Fibroblast of lung (primary cell): ENCODE results near the gene NSDHL. TPM values are rescaled to one million over a fixed set of nuclear protein-coding genes. Genes with fewer than 3 reads are reported as not detected.
"Not testable (repeated sequence)": the region's sequence is repeated elsewhere in the genome, so short reads cannot be mapped to it uniquely, and the experiment has no call there.

Source experiments
- DNase-seq, 2 donors: peaks; one replicate each; pipeline versions ENCODE4 v3.0.0 to v3.0.0-alpha.2; 2010; ENCODE audit warnings: low read depth in 2 of 2
- H2AFZ ChIP-seq: 2 replicates; pipeline ENCODE4 v1.5.1; 2012; ENCODE audit warnings: low read length, control low read depth, inconsistent platforms
- H3K27ac ChIP-seq: 2 replicates; pipeline ENCODE4 v1.5.1; 2011; ENCODE audit warnings: low read length, control low read depth; ENCODE audit not compliant: insufficient read depth
- H3K27me3 ChIP-seq: 2 replicates; pipeline ENCODE4 v1.5.1; 2011; ENCODE audit warnings: mild to moderate bottlenecking, low read length; ENCODE audit not compliant: control insufficient read depth, insufficient read depth
- H3K36me3 ChIP-seq: 2 replicates; pipeline ENCODE4 v1.5.1; 2011; ENCODE audit warnings: low read length; ENCODE audit not compliant: control insufficient read depth, insufficient read depth
- H3K4me1 ChIP-seq: 2 replicates; pipeline ENCODE4 v1.5.1; 2011; ENCODE audit warnings: low read length; ENCODE audit not compliant: control insufficient read depth, insufficient read depth; ENCODE audit errors: extremely low read depth
- H3K4me2 ChIP-seq: 2 replicates; pipeline ENCODE4 v1.5.1; 2011; ENCODE audit warnings: low read length, control low read depth; ENCODE audit not compliant: insufficient read depth; ENCODE audit errors: extremely low read depth
- H3K4me3 ChIP-seq, 4 experiments: fragments of 200-600 bp in 1 of 4; sonication (generic) in 1 of 4; replicated peaks in 1 of 4; 2 replicates each; pipeline ENCODE4 v1.5.1; 2011 to 2016; ENCODE audit warnings: low read length in 4 of 4, low read depth in 3 of 4, mild to moderate bottlenecking in 3 of 4, control low read depth in 2 of 4, inconsistent platforms in 1 of 4, mixed read lengths in 1 of 4; ENCODE audit not compliant: insufficient read depth in 1 of 4; ENCODE audit errors: control extremely low read depth in 1 of 4
- H3K79me2 ChIP-seq: 2 replicates; pipeline ENCODE4 v1.5.1; 2012; ENCODE audit warnings: mild to moderate bottlenecking, low read length, inconsistent platforms; ENCODE audit not compliant: control insufficient read depth, insufficient read depth
- H3K9ac ChIP-seq: 2 replicates; pipeline ENCODE4 v1.5.1; 2011; ENCODE audit warnings: mild to moderate bottlenecking, low read length, control low read depth; ENCODE audit not compliant: insufficient read depth
- H3K9me3 ChIP-seq: 2 replicates; pipeline ENCODE4 v1.5.1; 2012; ENCODE audit warnings: low read depth, low read length; ENCODE audit not compliant: control insufficient read depth, insufficient read depth
- H4K20me1 ChIP-seq: 2 replicates; pipeline ENCODE4 v1.5.1; 2011; ENCODE audit warnings: low read length; ENCODE audit not compliant: control insufficient read depth, insufficient read depth; ENCODE audit errors: extremely low read depth
- CTCF ChIP-seq, 2 donors: IDR thresholded peaks in 1 of 2; conservative IDR thresholded peaks in 1 of 2; 1 replicate in 1 of 2; 2 replicates in 1 of 2; pipeline ENCODE4 v1.5.1; 2011 to 2012; ENCODE audit warnings: low read length in 2 of 2, control low read depth in 1 of 2, inconsistent platforms in 1 of 2, low read depth in 1 of 2, mild to moderate bottlenecking in 1 of 2
- EZH2 ChIP-seq: IDR thresholded peaks from 2 replicates; pipeline ENCODE4 v1.5.1; 2012; ENCODE audit warnings: low read length, control low read depth, mild to moderate bottlenecking; ENCODE audit errors: missing control alignments
- polyA minus RNA-seq: library from RNA; depleted of rRNA, polyadenylated mRNA; stranded (reverse); fragments of >200 nt; gene quantifications from 2 replicates; pipeline ENCODE4 v1.2.3, GENCODE V29; 2011; ENCODE audit warnings: low replicate concordance
- polyA plus RNA-seq, 2 donors: library from polyadenylated mRNA; depleted of rRNA in 1 of 2; stranded (reverse) in 1 of 2; unstranded in 1 of 2; fragments of >200 nt; gene quantifications; 2 replicates each; pipeline ENCODE4 v1.2.1, GENCODE V29; 2011 to 2012; ENCODE audit warnings: missing spikeins in 1 of 2
- total RNA-seq: library from RNA; depleted of rRNA; stranded (reverse); fragments of >200 nt; gene quantifications from 2 replicates; pipeline ENCODE4 v1.2.1, GENCODE V29; 2014

Gene NSDHL
- total RNA-seq (16.7 and 32.2 TPM in 2 replicates), polyA plus RNA-seq (43.5 and 48.8 TPM in 2 replicates), polyA minus RNA-seq (28.1 and 31.4 TPM in 2 replicates)
- polyA plus RNA-seq (2012) = 41.6 and 50.0 TPM in 2 replicates

GRCh38 chrX:152830312-152831305 is at the start of gene NSDHL, which contains the start of gene CETN2:
Gene NSDHL, plus strand, starts transcription at chrX:152831063. Its CDS starts 15,262 bp downstream, at chrX:152846325.
Gene CETN2, minus strand, starts transcription at chrX:152830757. Its CDS starts 47 bp downstream, at chrX:152830710.
- H3K36me3 ChIP-seq = no peaks in the 10 kb centered on the region
- peak within 1 kb of the TSS; percentile 86 for H3K27ac ChIP-seq
- no peaks in the 10 kb centered on the region for H3K9me3 ChIP-seq

GRCh38 chrX:152787062-152787461 is 43.8 kb upstream of the NSDHL start:
- H3K4me3 ChIP-seq, H4K20me1 ChIP-seq, H3K79me2 ChIP-seq, H3K4me1 ChIP-seq, H3K36me3 ChIP-seq, H3K9ac ChIP-seq, H3K9me3 ChIP-seq, H3K27me3 ChIP-seq, DNase-seq, H3K27ac ChIP-seq, H2AFZ ChIP-seq, H3K4me2 ChIP-seq: not testable (repeated sequence)

More at GRCh38 chrX:152830312-152831305, at the start of gene NSDHL, which contains the start of gene CETN2:
- DNase-seq = peak; percentile 95
- H3K4me2 ChIP-seq = peak within 1 kb of the TSS; percentile 72
- H2AFZ ChIP-seq = peak within 1 kb of the TSS; percentile 51
- H3K4me3 ChIP-seq = peak within 1 kb of the TSS; percentile 64 to 83 (median 73)
- TF ChIP-seq EZH2 (no peak), CTCF (conservative IDR thresholded peaks at IDR 0.05 in 1 of 2, IDR thresholded peaks at IDR 0.05 in 1 of 2; ENCODE audit: low read depth in 1 of 2, low read length in 2 of 2) (no peak)
- H4K20me1 ChIP-seq = no peaks in the 10 kb centered on the region
- H3K9ac ChIP-seq = peak within 1 kb of the TSS; percentile 77
- H3K4me1 ChIP-seq = peaks cover 2% of the 10 kb centered on the region
- peaks cover 34% of the 10 kb centered on the region for H3K79me2 ChIP-seq
- H3K27me3 ChIP-seq = no peaks in the 10 kb centered on the region

- H3K27me3 ChIP-seq = no peaks in the 10 kb centered on the region
- TF ChIP-seq CTCF (conservative IDR thresholded peaks at IDR 0.05 in 1 of 2, IDR thresholded peaks at IDR 0.05 in 1 of 2; ENCODE audit: low read depth in 1 of 2, low read length in 2 of 2) = no peak
- no peak for TF ChIP-seq EZH2
- DNase-seq = no peak
- no peaks in the 10 kb centered on the region for H4K20me1 ChIP-seq
- H3K4me3 ChIP-seq = no peak overlapping the region
- no peaks in the 10 kb centered on the region for H3K9me3 ChIP-seq
- H3K79me2 ChIP-seq = no peaks in the 10 kb centered on the region
- no peak overlapping the region for H3K9ac ChIP-seq
- H3K4me1 ChIP-seq = no peaks in the 10 kb centered on the region
- H3K4me2 ChIP-seq = no peak overlapping the region
- H3K27ac ChIP-seq = no peak overlapping the region
- H3K36me3 ChIP-seq = no peaks in the 10 kb centered on the region
- H2AFZ ChIP-seq = no peak overlapping the region
Observed at GRCh38 chrX:152798945-152799344, 31.9 kb upstream of the NSDHL start.
